PC-9 (cell line): ENCODE results near the gene RAI2. TPM values are rescaled to one million over a fixed set of nuclear protein-coding genes. Genes with fewer than 3 reads are reported as not detected.

Source experiments
- BruUV-seq: library from RNA; stranded (reverse); fragments of 400-500 nt; replicated peaks from 2 replicates; lab custom pipeline; 2021; lab: Mats Ljungman, UMichigan
- CTCF ChIA-PET: fragments of 300-600 bp; sonication (Branson Sonifier 250); formaldehyde crosslinking; loops from one replicate; lab custom pipeline; 2022; ENCODE audit warnings: antibody characterized with exemption; lab: Charles Lee
- POLR2A ChIA-PET: fragments of 300-600 bp; sonication (Branson Sonifier 250); formaldehyde crosslinking; loops from one replicate; lab custom pipeline; 2022; ENCODE audit warnings: antibody characterized with exemption; ENCODE audit not compliant: unreplicated experiment; lab: Charles Lee
- DNase-seq, 2 experiments: peaks; one replicate each; pipeline versions ENCODE4 v3.0.0 to v3.0.0-alpha.2; 2015 to 2022; ENCODE audit warnings: mixed read lengths in 1 of 2
- H2AFZ ChIP-seq: fragments of 200-600 bp; sonication (generic); 2 replicates; pipeline ENCODE4 v1.8.1; 2017; ENCODE audit warnings: antibody characterized with exemption
- H3F3A ChIP-seq: fragments of 200-600 bp; sonication (generic); 2 replicates; pipeline ENCODE4 v1.8.1; 2017; ENCODE audit warnings: antibody characterized with exemption, mild to moderate bottlenecking, low read depth; ENCODE audit not compliant: insufficient read depth
- H3K27ac ChIP-seq: fragments of 200-600 bp; sonication (generic); 2 replicates; pipeline ENCODE4 v1.6.1; 2016; ENCODE audit warnings: mixed run types
- H3K27me3 ChIP-seq: fragments of 200-600 bp; sonication (generic); 2 replicates; pipeline ENCODE4 v1.6.1; 2016; ENCODE audit warnings: low read depth, mixed run types; ENCODE audit not compliant: insufficient read depth
- H3K36me3 ChIP-seq: fragments of 200-600 bp; sonication (generic); 2 replicates; pipeline ENCODE4 v1.6.1; 2016; ENCODE audit warnings: low read depth, mixed run types
- H3K4me1 ChIP-seq: fragments of 200-600 bp; sonication (generic); replicated peaks from 2 replicates; pipeline ENCODE4 v1.6.1; 2016; ENCODE audit warnings: mixed run types; ENCODE audit not compliant: insufficient read depth
- H3K4me2 ChIP-seq: fragments of 200-600 bp; sonication (generic); 2 replicates; pipeline ENCODE4 v1.6.1; 2017; ENCODE audit warnings: mixed run types
- H3K4me3 ChIP-seq: fragments of 200-600 bp; sonication (generic); 2 replicates; pipeline ENCODE4 v1.6.1; 2016; ENCODE audit warnings: mixed run types
- H3K79me2 ChIP-seq: fragments of 200-600 bp; sonication (generic); 2 replicates; pipeline ENCODE4 v1.6.1; 2017; ENCODE audit warnings: low read depth, mixed run types
- H3K9me2 ChIP-seq: fragments of 200-600 bp; sonication (generic); 2 replicates; pipeline ENCODE4 v1.8.1; 2017; ENCODE audit warnings: mild to moderate bottlenecking; ENCODE audit not compliant: insufficient read depth
- H3K9me3 ChIP-seq: fragments of 200-600 bp; sonication (generic); 2 replicates; pipeline ENCODE4 v1.8.1; 2016; ENCODE audit warnings: low read depth; ENCODE audit not compliant: insufficient read depth
- H4K20me1 ChIP-seq: fragments of 200-600 bp; sonication (generic); 2 replicates; pipeline ENCODE4 v1.8.1; 2017; ENCODE audit not compliant: insufficient read depth
- EZH2 ChIP-seq: fragments of 200-600 bp; sonication (generic); IDR thresholded peaks from 2 replicates; pipeline ENCODE4 v1.8.0; 2017; ENCODE audit warnings: antibody characterized with exemption, low read depth
- intact Hi-C: fragments of 100-400 bp; cut with micrococcal nuclease; formaldehyde crosslinking; loops from one replicate; pipeline ENCODE4 v1.10.0; 2022; ENCODE audit not compliant: unreplicated experiment
- total RNA-seq: library from RNA; stranded (reverse); gene quantifications from 2 replicates; pipeline ENCODE4 v1.2.3, GENCODE V29; 2021
- TF ChIP-seq, protein P1 (sequence below): fragments of 200-600 bp; sonication (generic); conservative IDR thresholded peaks from 2 replicates; pipeline ENCODE4 v1.6.1; 2017; ENCODE audit warnings: mixed run types, antibody characterized with exemption, mild to moderate bottlenecking, moderate library complexity

RAI2 gene
- total RNA-seq, 1 experiment from 2014 or later: not detected

DNA sequence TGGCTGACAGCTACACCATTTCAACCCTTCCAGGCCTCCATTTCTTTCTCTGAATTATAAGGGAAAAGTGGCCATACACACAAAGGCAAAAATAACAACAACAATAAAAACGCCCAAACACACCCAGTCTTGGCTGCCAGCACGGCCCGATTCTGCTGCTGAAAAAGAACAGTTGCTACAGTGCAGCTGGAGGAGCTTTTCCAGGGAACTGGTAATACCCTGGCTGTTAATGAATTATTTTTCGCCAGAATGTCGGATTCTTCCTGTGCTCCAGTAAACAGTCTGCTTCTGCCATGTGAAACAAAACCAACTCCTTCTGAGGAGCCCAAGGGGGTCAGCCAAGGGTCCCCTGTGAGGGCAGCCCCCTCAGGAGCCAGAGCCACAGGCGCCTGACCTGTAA is 6.6 kb downstream of the RAI2 start:
- Histone ChIP-seq H4K20me1 (no peaks in the 10 kb centered on the region), H3K9me3 (no peaks in the 10 kb centered on the region), H3F3A (no peaks in the 10 kb centered on the region), H3K4me3 (no peak overlapping the region), H3K4me1 (no peaks in the 10 kb centered on the region), H3K27me3 (peaks cover 35% of the 10 kb centered on the region), H3K36me3 (no peaks in the 10 kb centered on the region), H3K9me2 (no peaks in the 10 kb centered on the region), H3K4me2 (no peak overlapping the region), H3K79me2 (no peaks in the 10 kb centered on the region), H2AFZ (no peak overlapping the region), H3K27ac (no peak overlapping the region)
- no TSS peak for BruUV-seq
- ChIA-PET POLR2A (no interaction called here), CTCF (no interaction called here)
- intact Hi-C loops: no loop called here
- TF ChIP-seq, protein P1, sequence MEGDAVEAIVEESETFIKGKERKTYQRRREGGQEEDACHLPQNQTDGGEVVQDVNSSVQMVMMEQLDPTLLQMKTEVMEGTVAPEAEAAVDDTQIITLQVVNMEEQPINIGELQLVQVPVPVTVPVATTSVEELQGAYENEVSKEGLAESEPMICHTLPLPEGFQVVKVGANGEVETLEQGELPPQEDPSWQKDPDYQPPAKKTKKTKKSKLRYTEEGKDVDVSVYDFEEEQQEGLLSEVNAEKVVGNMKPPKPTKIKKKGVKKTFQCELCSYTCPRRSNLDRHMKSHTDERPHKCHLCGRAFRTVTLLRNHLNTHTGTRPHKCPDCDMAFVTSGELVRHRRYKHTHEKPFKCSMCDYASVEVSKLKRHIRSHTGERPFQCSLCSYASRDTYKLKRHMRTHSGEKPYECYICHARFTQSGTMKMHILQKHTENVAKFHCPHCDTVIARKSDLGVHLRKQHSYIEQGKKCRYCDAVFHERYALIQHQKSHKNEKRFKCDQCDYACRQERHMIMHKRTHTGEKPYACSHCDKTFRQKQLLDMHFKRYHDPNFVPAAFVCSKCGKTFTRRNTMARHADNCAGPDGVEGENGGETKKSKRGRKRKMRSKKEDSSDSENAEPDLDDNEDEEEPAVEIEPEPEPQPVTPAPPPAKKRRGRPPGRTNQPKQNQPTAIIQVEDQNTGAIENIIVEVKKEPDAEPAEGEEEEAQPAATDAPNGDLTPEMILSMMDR: no peak
- no peak for TF ChIP-seq EZH2
- DNase-seq: no peak

DNA sequence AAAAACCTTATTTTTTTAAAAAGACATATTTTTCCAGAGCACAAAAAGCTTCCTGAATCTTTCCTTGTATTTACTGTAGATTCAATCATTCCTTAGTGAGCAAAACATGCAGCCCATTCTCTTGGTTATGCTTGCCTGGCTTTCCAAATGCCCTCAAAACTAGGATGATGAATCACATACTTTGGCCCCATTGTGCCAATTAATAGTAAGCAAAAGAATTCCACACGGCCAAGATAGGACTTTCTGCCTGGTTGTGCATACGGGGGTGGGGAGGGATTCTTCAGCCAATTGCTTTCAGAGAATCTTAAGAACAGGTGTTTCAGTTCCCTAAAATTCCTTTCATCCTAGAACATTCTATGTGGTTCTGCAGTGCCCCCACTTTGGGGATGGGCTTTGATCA is 7.0 kb downstream of the RAI2 start:
- Histone ChIP-seq H4K20me1 (no peaks in the 10 kb centered on the region), H3K4me1 (no peaks in the 10 kb centered on the region), H2AFZ (no peak overlapping the region), H3K4me2 (no peak overlapping the region), H3K79me2 (no peaks in the 10 kb centered on the region), H3K9me2 (no peaks in the 10 kb centered on the region), H3K9me3 (no peaks in the 10 kb centered on the region), H3K27me3 (peaks cover 31% of the 10 kb centered on the region), H3K36me3 (no peaks in the 10 kb centered on the region), H3F3A (no peaks in the 10 kb centered on the region), H3K4me3 (no peak overlapping the region), H3K27ac (no peak overlapping the region)
- ChIA-PET POLR2A (no interaction called here), CTCF (no interaction called here)
- DNase-seq: no peak
- intact Hi-C loops: no loop called here
- TF ChIP-seq, protein P1: no peak
- no peak for TF ChIP-seq EZH2
- BruUV-seq: no TSS peak

DNA sequence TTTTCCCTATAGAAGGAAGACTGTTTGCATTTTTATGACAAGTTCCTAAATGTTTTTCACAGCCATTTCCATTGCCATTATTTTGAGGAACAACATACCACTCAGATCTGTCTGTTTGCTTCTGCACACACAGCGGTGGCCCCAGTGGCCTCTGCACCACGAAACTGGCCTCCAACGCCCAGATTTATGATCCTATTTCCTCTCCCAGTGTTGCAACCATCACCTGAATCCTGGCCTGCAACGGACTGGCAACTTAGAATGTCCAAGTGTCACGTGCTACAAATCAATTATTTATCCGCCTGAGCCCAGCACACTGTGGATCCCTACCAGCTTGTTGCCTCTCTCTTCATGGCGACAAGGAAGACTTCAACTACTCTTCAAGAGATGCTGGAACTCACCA is 9.2 kb downstream of the RAI2 start:
- Histone ChIP-seq H3K9me2 (no peaks in the 10 kb centered on the region), H3F3A (no peaks in the 10 kb centered on the region), H3K4me1 (no peaks in the 10 kb centered on the region), H3K27ac (no peak overlapping the region), H4K20me1 (no peaks in the 10 kb centered on the region), H3K4me2 (no peak overlapping the region), H3K79me2 (no peaks in the 10 kb centered on the region), H3K9me3 (no peaks in the 10 kb centered on the region), H3K36me3 (no peaks in the 10 kb centered on the region), H2AFZ (no peak overlapping the region), H3K27me3 (peaks cover 31% of the 10 kb centered on the region), H3K4me3 (no peak overlapping the region)
- ChIA-PET CTCF (no interaction called here), POLR2A (no interaction called here)
- no TSS peak for BruUV-seq
- TF ChIP-seq EZH2: no peak
- no peak for DNase-seq
- intact Hi-C loops: no loop called here
